HG03060 (cell line): ENCODE measurements around the gene CBARP.

Experiments used
- ATAC-seq: cut with Tn5 transposase; IDR thresholded peaks from one replicate; pipeline ENCODE4 v1.9.1; 2021; ENCODE audit warnings: low read depth, moderate number of reproducible peaks; ENCODE audit not compliant: unreplicated experiment

CBARP gene

GRCh38 chr19:1229056-1229923, 8.5 kb downstream of the CBARP start:
- ATAC-seq: no peak

DNA sequence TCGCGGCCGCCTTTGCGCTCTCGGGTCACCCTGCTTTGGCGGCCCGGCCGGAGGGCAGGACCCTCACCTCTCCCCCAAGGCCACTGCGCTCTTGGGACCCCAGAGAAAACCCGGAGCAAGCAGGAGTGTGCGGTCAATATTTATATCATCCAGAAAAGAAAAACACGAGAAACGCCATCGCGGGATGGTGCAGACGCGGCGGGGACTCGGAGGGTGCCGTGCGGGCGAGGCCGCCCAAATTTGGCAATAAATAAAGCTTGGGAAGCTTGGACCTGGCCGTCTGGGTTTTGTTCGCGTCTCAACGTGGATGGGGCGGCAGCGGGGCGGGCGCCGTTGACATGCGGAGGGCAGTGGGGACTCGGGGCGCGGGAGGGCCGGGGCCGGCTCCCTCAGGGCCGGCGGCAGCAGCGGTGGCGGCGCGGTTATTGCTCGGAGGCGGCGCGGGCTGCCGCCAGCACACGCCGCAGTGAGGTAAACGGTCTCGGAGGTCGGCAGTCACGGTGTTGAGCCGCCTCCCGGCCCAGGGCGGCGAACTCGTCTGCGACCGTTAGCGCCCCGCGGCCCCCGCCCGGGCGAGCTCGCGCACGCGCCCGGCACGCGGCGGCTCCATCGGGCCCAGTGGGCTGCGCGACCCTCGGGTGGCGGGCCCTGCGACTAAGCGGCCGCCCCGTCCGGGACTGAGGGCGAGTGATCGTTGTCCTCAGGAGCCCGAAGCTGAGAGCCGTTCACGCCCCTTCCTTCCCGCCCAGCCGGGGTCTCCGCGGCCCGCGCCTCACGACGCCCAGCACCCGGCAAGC, 9.4 kb downstream of the CBARP start:
- ATAC-seq: no peak

GRCh38 chr19:1227304-1228054, 10.3 kb downstream of the CBARP start:
- ATAC-seq: no peak

- no peak for ATAC-seq
Measured at GRCh38 chr19:1226522-1227303, 11.1 kb downstream of the CBARP start.

- no peak for ATAC-seq
Measured at GRCh38 chr19:1226227-1226518, 11.6 kb downstream of the CBARP start.

DNA sequence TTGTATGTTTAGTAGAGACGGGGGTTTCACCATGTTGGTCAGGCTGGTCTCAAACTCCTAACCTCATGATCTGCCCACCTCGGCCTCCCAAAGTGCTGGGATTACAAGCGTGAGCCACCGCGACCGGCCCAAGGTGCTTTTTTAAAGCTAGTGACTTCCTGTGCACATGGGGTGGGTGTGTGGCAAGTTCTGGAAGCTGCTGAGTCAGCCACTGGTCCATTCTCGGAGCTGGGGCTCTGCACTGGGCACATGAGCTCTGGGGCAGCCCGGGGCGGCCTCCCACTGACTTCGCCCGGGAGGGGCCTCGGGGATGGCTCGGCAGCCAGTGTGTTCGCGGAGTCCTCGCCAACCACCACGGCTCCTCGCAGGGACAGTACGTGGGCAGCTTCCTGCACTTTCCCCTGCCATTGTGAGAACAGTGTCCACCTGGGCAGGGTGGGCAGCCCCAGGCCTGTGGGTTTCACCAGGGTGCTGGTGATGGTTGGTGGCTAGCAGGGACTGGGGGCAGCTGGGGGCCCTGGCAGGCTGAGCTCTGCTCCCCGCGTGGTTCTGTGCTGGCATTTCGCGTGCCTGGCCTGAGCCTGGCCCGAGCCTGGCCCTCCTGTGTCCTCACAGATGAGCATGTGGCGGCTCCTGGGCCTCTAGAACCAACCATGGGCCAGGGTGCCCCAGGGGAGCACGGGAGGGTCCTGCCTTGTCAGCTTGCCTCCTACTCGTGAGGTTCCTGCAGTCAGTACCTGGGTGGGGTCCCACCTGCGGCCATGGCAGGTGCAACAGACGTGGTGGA, 12.2 kb downstream of the CBARP start:
- ATAC-seq: no peak

- ATAC-seq: no peak
Measured at GRCh38 chr19:1224847-1225246, 13.0 kb downstream of the CBARP start.

DNA sequence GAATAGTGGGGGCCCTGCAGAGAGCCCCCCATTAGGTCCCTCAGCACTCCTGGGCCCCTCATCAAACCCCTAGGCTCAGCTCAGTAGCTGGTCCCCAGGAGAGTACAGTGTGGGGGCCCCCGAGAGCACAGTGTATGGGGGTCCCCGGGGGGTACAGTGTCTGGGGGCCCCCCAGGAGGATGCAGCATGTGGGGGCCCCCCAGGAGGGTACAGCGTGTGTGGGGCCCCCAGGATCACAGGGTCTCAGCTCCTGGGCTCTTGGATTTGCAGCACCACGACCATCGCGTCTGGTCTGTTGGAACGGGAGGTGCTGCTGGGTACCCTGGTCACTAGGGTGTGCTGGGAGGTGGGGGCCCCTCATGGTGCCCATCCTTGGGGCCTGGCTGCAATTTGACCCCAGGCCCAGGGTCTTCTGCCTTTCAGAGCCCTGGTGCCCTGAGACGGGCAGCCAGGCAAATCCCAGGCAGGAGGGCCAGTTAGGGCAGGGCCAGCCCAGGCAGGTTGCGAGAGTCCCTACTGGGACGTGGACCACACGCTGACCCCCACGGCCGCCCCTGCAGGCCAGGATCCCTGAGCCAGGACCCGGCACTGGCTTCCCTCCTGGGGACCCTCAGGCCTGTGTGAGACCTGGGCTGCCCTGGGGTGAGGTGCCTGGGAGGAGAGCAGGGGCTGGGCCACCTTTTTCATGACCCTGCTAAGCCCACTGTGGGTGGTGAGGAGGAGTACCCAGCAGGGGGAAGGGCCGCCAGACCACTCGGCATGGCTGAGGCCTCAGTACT, 13.6 kb downstream of the CBARP start:
- no peak for ATAC-seq

- no peak for ATAC-seq
Measured at GRCh38 chr19:1223018-1223855, 14.6 kb downstream of the CBARP start.

DNA sequence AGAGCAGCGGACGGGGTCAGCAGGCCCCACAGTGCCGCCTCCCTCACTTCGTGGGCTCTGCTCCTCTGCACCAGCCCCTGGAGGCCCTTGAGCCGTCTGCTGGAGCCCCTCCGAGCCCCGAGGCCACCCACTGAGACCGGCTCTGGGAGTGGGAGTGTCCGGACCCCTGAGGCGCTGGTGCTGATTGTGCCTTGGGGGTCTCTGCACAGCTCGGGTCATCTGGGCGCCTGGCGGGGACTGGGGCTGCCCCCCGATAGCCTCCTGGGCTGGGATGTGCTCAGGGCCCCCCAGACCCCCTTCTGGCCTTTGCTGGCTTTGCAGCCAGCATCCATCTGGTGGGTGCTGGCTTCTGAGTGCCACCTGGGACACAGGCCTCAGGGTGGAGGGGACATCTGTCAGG, 15.4 kb downstream of the CBARP start:
- ATAC-seq: no peak

DNA sequence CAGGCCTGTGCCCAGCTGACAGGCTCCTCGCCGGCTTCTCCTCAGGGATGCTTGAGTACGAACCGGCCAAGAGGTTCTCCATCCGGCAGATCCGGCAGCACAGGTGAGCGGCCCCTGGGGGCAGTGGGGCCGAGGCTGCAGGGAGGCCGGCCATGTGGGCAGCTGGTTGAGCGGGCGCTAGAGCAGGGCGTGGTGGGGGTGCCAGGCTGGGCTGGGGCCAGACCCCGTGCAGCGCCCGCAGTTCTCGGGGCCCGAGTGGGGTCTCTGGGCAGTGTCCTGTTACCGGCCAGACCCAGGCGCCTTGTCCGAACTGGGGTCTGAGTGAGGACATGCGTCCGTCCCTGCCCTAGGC, 15.9 kb downstream of the CBARP start:
- ATAC-seq: no peak

DNA sequence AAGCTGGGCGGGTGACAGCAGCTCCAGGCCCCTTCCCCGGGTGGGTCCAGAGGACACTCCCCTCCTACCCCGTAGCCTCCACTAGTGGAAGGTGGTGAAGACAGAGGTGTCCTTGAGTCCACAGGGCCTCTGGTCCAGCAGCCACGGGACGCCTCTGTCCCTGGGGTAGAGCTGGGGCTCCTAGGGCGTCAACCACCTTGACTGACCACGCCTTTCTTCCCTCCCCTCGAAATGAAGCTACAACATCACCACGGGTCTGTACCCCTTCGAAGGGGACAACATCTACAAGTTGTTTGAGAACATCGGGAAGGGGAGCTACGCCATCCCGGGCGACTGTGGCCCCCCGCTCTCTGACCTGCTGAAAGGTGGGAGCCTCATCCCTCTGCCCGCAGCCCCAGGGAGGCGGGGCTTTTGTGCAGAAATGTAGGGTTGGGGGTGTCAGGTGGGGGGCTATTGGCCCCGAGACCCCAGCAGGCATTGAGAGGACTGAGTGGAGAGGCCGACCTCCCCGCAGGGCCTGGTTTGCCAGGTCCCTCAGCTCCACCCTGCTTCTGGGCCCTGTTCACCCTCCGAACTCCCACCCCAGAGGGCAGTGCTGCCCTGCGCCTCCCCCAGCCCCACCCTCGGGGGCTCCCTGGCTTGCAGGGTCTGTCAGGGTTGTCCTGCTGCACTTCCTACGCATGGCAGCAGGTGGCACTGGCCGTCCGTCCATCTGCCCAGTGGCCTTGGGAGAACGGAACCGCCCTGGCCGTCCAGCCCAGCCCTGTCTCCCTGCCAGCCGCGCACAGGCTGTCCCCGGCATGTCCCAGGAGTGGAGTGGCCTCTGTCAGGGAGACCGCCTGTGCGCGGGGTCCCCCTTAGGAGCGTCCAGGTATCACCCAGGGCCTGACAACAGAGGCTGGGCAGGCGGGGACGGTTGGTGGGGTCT, 16.6 kb downstream of the CBARP start:
- no peak for ATAC-seq

DNA sequence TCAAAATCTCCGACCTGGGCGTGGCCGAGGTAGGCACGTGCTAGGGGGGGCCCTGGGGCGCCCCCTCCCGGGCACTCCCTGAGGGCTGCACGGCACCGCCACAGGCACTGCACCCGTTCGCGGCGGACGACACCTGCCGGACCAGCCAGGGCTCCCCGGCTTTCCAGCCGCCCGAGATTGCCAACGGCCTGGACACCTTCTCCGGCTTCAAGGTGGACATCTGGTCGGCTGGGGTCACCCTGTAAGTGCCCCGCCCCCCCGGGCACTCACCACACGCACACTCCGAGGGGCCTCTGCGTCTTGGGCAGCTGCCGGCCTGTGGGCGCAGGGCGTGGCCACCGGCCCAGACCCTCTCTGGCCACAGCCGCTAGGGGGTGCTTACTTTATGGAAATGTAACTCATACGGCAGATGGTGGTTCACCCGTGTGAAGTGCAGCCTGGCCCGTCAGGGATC, 17.3 kb downstream of the CBARP start:
- ATAC-seq: no peak

DNA sequence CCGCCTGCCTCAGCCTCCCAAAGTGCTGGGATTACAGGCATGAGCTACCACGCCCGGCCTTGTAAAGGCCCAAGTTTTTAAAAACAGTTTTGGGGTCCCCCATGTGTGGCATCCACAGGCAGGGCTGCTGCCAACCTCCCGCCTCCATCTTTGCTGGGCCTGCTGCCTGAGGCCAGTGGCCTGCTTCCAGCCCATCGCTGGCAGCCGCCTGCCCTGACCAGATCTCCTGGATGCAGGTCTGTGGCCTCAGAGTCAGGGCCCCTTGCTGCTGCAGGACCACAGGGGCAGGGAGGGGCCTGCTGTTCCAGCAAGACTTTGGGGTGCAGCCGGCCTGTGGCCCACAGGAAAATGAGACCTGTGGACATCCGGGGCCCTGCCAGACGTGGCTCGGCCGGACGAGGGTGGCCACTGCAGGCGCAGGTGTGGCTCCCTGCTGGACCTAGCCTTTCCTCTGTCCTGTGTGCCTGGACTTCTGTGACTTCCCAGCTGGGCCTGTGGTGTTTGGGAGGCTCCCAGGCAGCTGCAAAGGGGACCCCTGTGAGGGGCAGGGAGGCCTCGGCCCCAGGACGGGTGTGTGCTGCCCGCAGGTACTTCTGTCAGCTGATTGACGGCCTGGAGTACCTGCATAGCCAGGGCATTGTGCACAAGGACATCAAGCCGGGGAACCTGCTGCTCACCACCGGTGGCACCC, 17.9 kb downstream of the CBARP start:
- no peak for ATAC-seq

- no peak for ATAC-seq
Measured at GRCh38 chr19:1218751-1219567, 18.8 kb downstream of the CBARP start.

DNA sequence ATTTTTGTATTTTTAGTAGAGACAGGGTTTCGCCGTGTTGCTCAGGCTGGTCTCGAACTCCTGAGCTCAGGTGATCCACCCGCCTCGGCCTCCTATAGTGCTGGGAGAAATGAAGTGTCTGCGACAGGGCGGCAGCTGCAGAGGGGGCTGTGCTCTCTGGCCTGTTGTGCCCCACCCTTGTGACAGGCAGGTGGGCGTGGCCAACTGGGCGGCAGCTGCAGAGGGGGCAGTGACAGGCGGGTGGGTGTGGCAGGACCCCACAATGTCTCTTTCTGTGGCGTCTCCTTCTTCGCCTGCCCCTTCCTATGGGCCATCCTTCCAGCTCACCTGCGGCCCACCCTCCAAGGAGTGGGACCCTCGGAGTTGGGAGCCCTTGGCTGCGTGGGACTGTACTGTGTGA, 20.4 kb downstream of the CBARP start:
- ATAC-seq: no peak
